ENCODE measurements around the gene NOL9. TPM values are rescaled to one million over a fixed set of nuclear protein-coding genes. Genes with fewer than 3 reads are reported as not detected.
A peak's percentile ranks its signal among the peaks of the same experiment; 100 is the strongest.

Gene NOL9
- total and polyA plus RNA-seq, 2 of the 13 experiments (the other 11 are each of a cell fraction or from before 2014, with no cell fraction given), result 18.0 to 24.7 TPM

GRCh38 chr1:6506210-6507036 is 47.9 kb downstream of the NOL9 start:
- peaks cover 64% of the 10 kb centered on the region for H3K4me1 ChIP-seq (ENCODE audit: insufficient read depth, low read length)
- H3K36me3 ChIP-seq (replicated peaks in 1 of 2; ENCODE audit: control insufficient read depth in 1 of 2, insufficient read depth in 2 of 2, low read length in 2 of 2), result no peaks in the 10 kb centered on the region
- CTCF ChIA-PET (ENCODE audit: low intra/inter-chr PET ratio, low total read pairs), result no interaction called here
- ATAC-seq (no peak), DNase-seq (ENCODE audit: low spot score) (no peak), FAIRE-seq (no peak)
- intact Hi-C loops (cut with micrococcal nuclease; ENCODE audit: unreplicated experiment), result no loop called here
- no peaks in the 10 kb centered on the region for H3K9me3 ChIP-seq (ENCODE audit: low read length)
- peak overlapping the region; percentile 40 for H3K4me2 ChIP-seq (ENCODE audit: low read depth, low read length)
- H4K20me1 ChIP-seq (ENCODE audit: insufficient read depth, low read length), result no peaks in the 10 kb centered on the region
- no TSS peak for BruUV-seq (replicated peaks)
- no peak overlapping the region for H3K9ac ChIP-seq (ENCODE audit: insufficient read depth, low read depth, low read length)
- no peak overlapping the region for H2AFZ ChIP-seq (ENCODE audit: low read length)
- WGBS (ENCODE audit: low lambda C conversion rate), result 43% methylated on average over 7 of the region's 31 CpGs
- in situ Hi-C loops (cut with HindIII; ENCODE audit: extremely low pct_ligation_motif_present, low pct_unique_long_range_greater_than_20kb), result no loop called here
- peak overlapping the region in 1 of 3 experiments; percentile 18; a peak in 2 of 6 replicates for H3K4me3 ChIP-seq (replicated peaks in 1 of 3; ENCODE audit: insufficient read depth in 1 of 3, low read depth in 2 of 3, low read length in 3 of 3)
- peaks cover 30 to 68% of the 10 kb centered on the region in 2 experiments; a peak in 4 of 5 replicates for H3K27me3 ChIP-seq (ENCODE audit: control insufficient read depth in 1 of 2, insufficient read depth in 2 of 2, low read length in 2 of 2)
- H3K27ac ChIP-seq (ENCODE audit: extremely low read length, insufficient read depth, low read length), result no peak overlapping the region
- POLR2A ChIA-PET, result interaction anchor here (1.3 kb wide), 1 partner anchor 7 kb away, joined by 5 read pairs; no protein-coding TSS in a partner anchor
- no peaks in the 10 kb centered on the region for H3K79me2 ChIP-seq (ENCODE audit: insufficient read depth, low read length)
- no peak for TF ChIP-seq HMGXB4 (CRISPR knock-in tag; IDR thresholded peaks at IDR 0.05; ENCODE audit: borderline replicate concordance in 1 of 2, low read depth in 1 of 2)
- no peak for TF ChIP-seq FUBP1 (CRISPR knock-in tag; IDR thresholded peaks at IDR 0.05; ENCODE audit: borderline replicate concordance)
- no peak for TF ChIP-seq ZNF496 (CRISPR knock-in tag; IDR thresholded peaks at IDR 0.05; ENCODE audit: insufficient replicate concordance)
- no peak for TF ChIP-seq CHD4 (IDR thresholded peaks at IDR 0.05; ENCODE audit: borderline replicate concordance, low read length)
- peak; percentile 29 for TF ChIP-seq SRSF1 (optimal IDR thresholded peaks at IDR 0.05; ENCODE audit: low read depth, low read length)
- no peak for TF ChIP-seq TAF1 (CRISPR knock-in tag; IDR thresholded peaks at IDR 0.05)
- TF ChIP-seq RERE (CRISPR knock-in tag; IDR thresholded peaks at IDR 0.05; ENCODE audit: low read depth), result no peak
- TF ChIP-seq ZMYM4 (CRISPR knock-in tag; IDR thresholded peaks at IDR 0.05), result no peak
- no peak for TF ChIP-seq ZHX1 (CRISPR knock-in tag; IDR thresholded peaks at IDR 0.05; ENCODE audit: low read depth)
